HFF-Myc (cell line): ENCODE measurements around the gene RHD.

Experiments
- DNase-seq: peaks from one replicate; pipeline ENCODE4 v3.0.0-alpha.2; 2011; ENCODE audit warnings: low read depth; ENCODE audit errors: extremely low read depth
- H3K4me3 ChIP-seq: replicated peaks from 2 replicates; pipeline ENCODE4 v1.5.1; 2011; ENCODE audit warnings: low read depth, mild to moderate bottlenecking, control low read depth, low read length
- CTCF ChIP-seq: IDR thresholded peaks from 2 replicates; pipeline ENCODE4 v1.5.1; 2012; ENCODE audit warnings: mild to moderate bottlenecking, low read depth, low read length, control low read depth; ENCODE audit errors: missing control alignments

RHD gene

GRCh38 chr1:25338986-25339385 lies 66.7 kb downstream of the RHD start:
- no peak for DNase-seq
- H3K4me3 ChIP-seq: peak overlapping the region; percentile 94
- TF ChIP-seq CTCF: no peak

DNA sequence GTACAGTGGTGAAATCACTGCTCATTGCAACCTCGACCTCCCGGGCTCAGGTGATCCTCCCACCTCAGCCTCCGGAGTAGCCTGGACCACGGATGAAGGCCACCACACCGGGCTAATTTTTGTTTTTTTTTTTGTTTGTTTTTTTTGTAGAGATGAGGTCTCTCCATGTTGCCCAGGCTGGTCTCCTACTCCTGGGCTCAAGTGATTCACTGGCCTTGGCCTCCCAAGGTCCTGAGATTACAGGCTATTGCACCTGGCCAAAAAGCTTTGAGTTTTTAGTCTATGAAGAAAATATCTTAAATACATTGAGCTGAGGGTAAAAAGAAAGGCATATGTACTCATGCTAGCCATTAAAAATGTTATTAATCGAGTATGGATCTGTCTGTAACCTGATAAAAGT lies 69.4 kb downstream of the RHD start:
- no peak overlapping the region for H3K4me3 ChIP-seq
- no peak for DNase-seq
- no peak for TF ChIP-seq CTCF

GRCh38 chr1:25342846-25343245 lies 70.5 kb downstream of the RHD start:
- no peak overlapping the region for H3K4me3 ChIP-seq
- DNase-seq: no peak
- TF ChIP-seq CTCF: no peak

DNA sequence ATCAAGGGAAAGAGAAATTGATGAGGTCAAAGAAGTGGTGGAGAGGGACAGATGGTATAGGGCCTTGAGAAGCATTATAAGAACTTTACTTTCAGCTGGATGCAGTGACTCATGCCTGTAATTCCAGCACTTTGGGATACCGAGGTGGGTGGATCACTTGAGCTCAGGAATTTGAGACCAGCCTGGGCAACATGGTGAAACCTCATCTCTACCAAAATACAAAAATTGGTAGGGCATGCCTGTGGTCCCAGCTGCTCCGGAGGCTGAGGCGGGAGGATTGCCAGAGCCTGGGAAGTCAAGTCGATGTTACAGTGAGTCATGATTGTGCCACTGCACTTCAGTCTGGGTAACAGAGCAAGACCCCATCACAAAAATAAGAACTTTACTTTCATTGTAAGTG lies 71.6 kb downstream of the RHD start:
- peak; percentile 65 for DNase-seq
- no peak for TF ChIP-seq CTCF
- no peak overlapping the region for H3K4me3 ChIP-seq

DNA sequence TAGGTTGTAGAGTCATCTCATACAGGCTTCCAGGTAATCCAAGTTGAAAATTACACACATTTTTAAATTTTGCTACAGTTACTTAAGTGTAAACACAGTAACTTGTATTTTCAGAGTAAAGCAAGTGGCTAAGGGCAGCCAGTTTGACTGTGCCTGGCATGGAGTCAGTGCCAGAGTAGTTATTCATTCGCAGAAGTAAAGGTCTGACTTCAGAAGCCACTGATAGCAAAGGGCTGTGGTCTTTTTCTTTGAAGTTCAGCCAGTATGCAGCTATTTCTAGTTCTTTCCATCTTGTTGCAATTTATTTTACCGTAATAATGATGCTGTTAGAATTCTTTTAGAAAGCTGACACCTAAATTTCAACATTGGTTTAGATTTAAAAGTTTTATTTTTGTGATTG lies 75.2 kb downstream of the RHD start:
- no peak overlapping the region for H3K4me3 ChIP-seq
- TF ChIP-seq CTCF: no peak
- DNase-seq: no peak

GRCh38 chr1:25349606-25350005 lies 77.3 kb downstream of the RHD start:
- no peak for TF ChIP-seq CTCF
- DNase-seq: no peak
- H3K4me3 ChIP-seq: no peak overlapping the region

DNA sequence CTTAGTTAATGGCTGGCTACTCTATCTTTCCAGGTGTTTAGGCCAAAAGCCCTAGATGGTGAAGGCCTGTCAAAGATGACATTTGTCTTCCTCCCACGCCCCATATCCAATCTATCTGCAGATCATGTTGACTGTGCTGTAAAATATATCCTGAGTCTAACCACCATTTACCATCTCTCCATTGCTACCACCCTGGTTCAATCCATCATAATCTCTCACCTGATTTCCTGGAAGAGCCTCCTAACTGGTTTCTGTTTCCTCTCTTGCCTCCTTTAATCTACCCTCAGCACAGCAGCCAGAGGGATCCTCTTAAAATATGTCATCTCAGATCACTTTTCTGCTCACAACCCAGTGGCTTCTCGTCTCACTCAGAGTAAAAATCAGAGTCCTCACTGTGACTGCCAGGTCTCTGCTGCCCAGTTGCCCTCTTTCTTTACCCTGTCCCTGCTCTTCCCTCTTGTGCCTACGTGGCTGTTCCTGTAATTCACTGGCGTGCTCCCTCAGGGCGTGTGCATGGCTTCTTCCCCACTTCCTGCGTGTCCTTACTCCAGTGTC lies 83.6 kb downstream of the RHD start:
- DNase-seq: no peak
- H3K4me3 ChIP-seq: no peak overlapping the region
- no peak for TF ChIP-seq CTCF
